Measurements from ENCODE around the gene PEX19. TPM values are rescaled to one million over a fixed set of nuclear protein-coding genes. Genes with fewer than 3 reads are reported as not detected.

PEX19 gene
- total and polyA plus RNA-seq, 9 donors, result 38.9 to 139 (median 70.6) TPM

DNA sequence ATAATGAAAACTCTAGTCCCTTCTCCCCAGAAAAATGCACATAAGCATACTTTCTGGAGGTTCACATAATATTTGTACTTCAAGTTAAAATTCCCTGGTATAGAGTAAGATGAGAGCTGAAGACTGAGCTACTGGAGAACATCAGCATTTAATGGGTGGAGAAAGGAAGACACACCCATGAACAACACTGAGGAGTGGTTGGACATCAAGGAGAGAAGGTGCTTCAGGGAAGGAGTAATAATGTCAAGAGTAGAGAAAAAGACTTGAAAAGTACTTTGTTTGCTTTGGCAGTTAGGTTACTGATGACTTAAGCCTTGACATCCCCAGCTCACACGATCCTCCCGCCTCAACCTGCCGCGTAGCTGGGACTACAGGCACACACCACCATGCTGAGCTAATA is 57.9 kb downstream of the PEX19 start:
- WGBS, 3 donors, result 86 to 89% (median 87%) methylated on average over 4 of the region's 4 CpGs
- H3K36me3 ChIP-seq, result no peaks in the 10 kb centered on the region

More for the DNA sequence above, 57.9 kb downstream of the PEX19 start:
- H3K27me3 ChIP-seq, result no peaks in the 10 kb centered on the region
- TF ChIP-seq POLR2A (IDR thresholded peaks at IDR 0.05), result no peak
- TF ChIP-seq EP300 (IDR thresholded peaks at IDR 0.05), result no peak
- TF ChIP-seq, protein P1, sequence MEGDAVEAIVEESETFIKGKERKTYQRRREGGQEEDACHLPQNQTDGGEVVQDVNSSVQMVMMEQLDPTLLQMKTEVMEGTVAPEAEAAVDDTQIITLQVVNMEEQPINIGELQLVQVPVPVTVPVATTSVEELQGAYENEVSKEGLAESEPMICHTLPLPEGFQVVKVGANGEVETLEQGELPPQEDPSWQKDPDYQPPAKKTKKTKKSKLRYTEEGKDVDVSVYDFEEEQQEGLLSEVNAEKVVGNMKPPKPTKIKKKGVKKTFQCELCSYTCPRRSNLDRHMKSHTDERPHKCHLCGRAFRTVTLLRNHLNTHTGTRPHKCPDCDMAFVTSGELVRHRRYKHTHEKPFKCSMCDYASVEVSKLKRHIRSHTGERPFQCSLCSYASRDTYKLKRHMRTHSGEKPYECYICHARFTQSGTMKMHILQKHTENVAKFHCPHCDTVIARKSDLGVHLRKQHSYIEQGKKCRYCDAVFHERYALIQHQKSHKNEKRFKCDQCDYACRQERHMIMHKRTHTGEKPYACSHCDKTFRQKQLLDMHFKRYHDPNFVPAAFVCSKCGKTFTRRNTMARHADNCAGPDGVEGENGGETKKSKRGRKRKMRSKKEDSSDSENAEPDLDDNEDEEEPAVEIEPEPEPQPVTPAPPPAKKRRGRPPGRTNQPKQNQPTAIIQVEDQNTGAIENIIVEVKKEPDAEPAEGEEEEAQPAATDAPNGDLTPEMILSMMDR (IDR thresholded peaks at IDR 0.05), result no peak
- intact Hi-C loops (cut with DNase I), result no loop called here
- no peaks in the 10 kb centered on the region for H3K9me3 ChIP-seq
- H3K4me1 ChIP-seq (ENCODE audit: insufficient read depth), result peaks cover 1% of the 10 kb centered on the region
- no peak for DNase-seq
- H3K4me3 ChIP-seq, result no peak overlapping the region
- no peak overlapping the region for H3K27ac ChIP-seq

Small RNA genes within 50 kb of the gene (small RNA-seq; reads per million reads assigned to genes)
- gene RF00019, result not detected

Other genes starting within 250 kb of the PEX19 start
- under 1 TPM in 2 of 7 donors, not detected in 5; 0.15 to 0.18 TPM for gene KCNJ10, start 215.0 kb downstream of the PEX19 start, total RNA-seq
- gene KCNJ10, start 215.0 kb downstream of the PEX19 start, polyA plus RNA-seq, result under 1 TPM; 0.02 to 0.28 TPM
- gene KCNJ9, start 203.6 kb downstream of the PEX19 start, total RNA-seq, result not detected
- under 1 TPM in 1 of 2 donors, not detected in 1; 0.01 TPM for gene KCNJ9, start 203.6 kb downstream of the PEX19 start, polyA plus RNA-seq
- 10 to 100 TPM; 24.2 to 45.6 (median 34.2) TPM for gene IGSF8, start 186.5 kb downstream of the PEX19 start, total RNA-seq
- 10 to 100 TPM in 1 of 2 donors, 1 to 10 TPM in 1; 7.3 to 36.7 TPM for gene IGSF8, start 186.5 kb downstream of the PEX19 start, polyA plus RNA-seq
- 10 to 100 TPM in 4 of 7 donors, 1 to 10 TPM in 3; 3.0 to 34.0 (median 15.0) TPM for gene ATP1A2, start 169.4 kb downstream of the PEX19 start, total RNA-seq
- 10 to 100 TPM; 10.4 to 38.6 TPM for gene ATP1A2, start 169.4 kb downstream of the PEX19 start, polyA plus RNA-seq
- under 1 TPM in 1 of 7 donors, not detected in 6; 0.22 TPM for gene ATP1A4, start 133.5 kb downstream of the PEX19 start, total RNA-seq
- under 1 TPM in 1 of 2 donors, not detected in 1; 0.37 TPM for gene ATP1A4, start 133.5 kb downstream of the PEX19 start, polyA plus RNA-seq
- under 1 TPM in 4 of 7 donors, not detected in 3; 0.15 to 0.61 (median 0.43) TPM for gene CASQ1, start 94.6 kb downstream of the PEX19 start, total RNA-seq
- gene CASQ1, start 94.6 kb downstream of the PEX19 start, polyA plus RNA-seq, result under 1 TPM; 0.06 to 0.92 TPM
- 100 to 1,000 TPM in 5 of 7 donors, 10 to 100 TPM in 2; 38.4 to 137 (median 135) TPM for gene PEA15, start 79.7 kb downstream of the PEX19 start, total RNA-seq
- gene PEA15, start 79.7 kb downstream of the PEX19 start, polyA plus RNA-seq, result 100 to 1,000 TPM; 137 to 530 TPM
- 100 to 1,000 TPM in 5 of 7 donors, 10 to 100 TPM in 2; 85.2 to 133 (median 104) TPM for gene DCAF8, start 22.6 kb downstream of the PEX19 start, total RNA-seq
- gene DCAF8, start 22.6 kb downstream of the PEX19 start, polyA plus RNA-seq, result 100 to 1,000 TPM in 1 of 2 donors, 10 to 100 TPM in 1; 99.0 to 147 TPM
- 100 to 1,000 TPM in 5 of 7 donors, 10 to 100 TPM in 2; 63.7 to 163 (median 123) TPM for gene COPA, start 58.1 kb upstream of the PEX19 start, total RNA-seq
- 100 to 1,000 TPM in 1 of 2 donors, 10 to 100 TPM in 1; 69.9 to 144 TPM for gene COPA, start 58.1 kb upstream of the PEX19 start, polyA plus RNA-seq
- gene NCSTN, start 58.2 kb upstream of the PEX19 start, total RNA-seq, result 10 to 100 TPM; 35.2 to 76.2 (median 58.1) TPM
- gene NCSTN, start 58.2 kb upstream of the PEX19 start, polyA plus RNA-seq, result 100 to 1,000 TPM in 1 of 2 donors, 10 to 100 TPM in 1; 53.9 to 234 TPM
- under 1 TPM in 3 of 7 donors, not detected in 4; 0.08 to 0.20 (median 0.10) TPM for gene NHLH1, start 81.9 kb upstream of the PEX19 start, total RNA-seq
- under 1 TPM; 0.02 to 0.08 TPM for gene NHLH1, start 81.9 kb upstream of the PEX19 start, polyA plus RNA-seq
- gene VANGL2, start 115.4 kb upstream of the PEX19 start, total RNA-seq, result 10 to 100 TPM in 3 of 7 donors, 1 to 10 TPM in 4; 5.6 to 18.4 (median 10.0) TPM
- 1 to 10 TPM; 7.1 to 8.1 TPM for gene VANGL2, start 115.4 kb upstream of the PEX19 start, polyA plus RNA-seq
- gene SLAMF6, start 238.1 kb upstream of the PEX19 start, total RNA-seq, result under 1 TPM in 6 of 7 donors, not detected in 1; 0.13 to 0.72 (median 0.47) TPM
- 1 to 10 TPM in 1 of 2 donors, under 1 TPM in 1; 0.24 to 4.2 TPM for gene SLAMF6, start 238.1 kb upstream of the PEX19 start, polyA plus RNA-seq